ENCODE measurements around the gene JADE2.
"Not testable (repeated sequence)": the region's sequence is repeated elsewhere in the genome, so short reads cannot be mapped to it uniquely, and the experiment has no call there.

JADE2 gene

GRCh38 chr5:134579284-134579771 lies 53.9 kb downstream of the JADE2 start:
- DNase-seq (ENCODE audit: extremely low spot score, insufficient read length, low read depth): no peak
- FAIRE-seq: no peak

- no peak for FAIRE-seq
These were observed 54.6 kb downstream of the JADE2 start for GRCh38 chr5:134580001-134580460.

GRCh38 chr5:134581241-134581981 lies 55.9 kb downstream of the JADE2 start:
- FAIRE-seq (no peak), DNase-seq (ENCODE audit: extremely low spot score, insufficient read length, low read depth) (no peak)

More at GRCh38 chr5:134580001-134580460, 54.6 kb downstream of the JADE2 start:
- DNase-seq (ENCODE audit: extremely low spot score, insufficient read length, low read depth): no peak

GRCh38 chr5:134582281-134582680 lies 56.8 kb downstream of the JADE2 start:
- DNase-seq (ENCODE audit: extremely low spot score, insufficient read length, low read depth): no peak
- no peak for FAIRE-seq

- FAIRE-seq: no peak
- DNase-seq (ENCODE audit: extremely low spot score, insufficient read length, low read depth): no peak
These were observed 57.5 kb downstream of the JADE2 start for GRCh38 chr5:134582941-134583340.

- DNase-seq (ENCODE audit: extremely low spot score, insufficient read length, low read depth): no peak
- no peak for FAIRE-seq
These were observed 58.3 kb downstream of the JADE2 start for GRCh38 chr5:134583766-134584165.

- no peak for FAIRE-seq
- no peak for DNase-seq (ENCODE audit: extremely low spot score, insufficient read length, low read depth)
These were observed 59.2 kb downstream of the JADE2 start for GRCh38 chr5:134584662-134585061.

GRCh38 chr5:134585966-134586365 lies 60.5 kb downstream of the JADE2 start:
- no peak for FAIRE-seq
- DNase-seq (ENCODE audit: extremely low spot score, insufficient read length, low read depth): no peak

- peak; percentile 64 for FAIRE-seq
- DNase-seq (ENCODE audit: extremely low spot score, insufficient read length, low read depth): peak; percentile 51
These were observed 61.5 kb downstream of the JADE2 start for GRCh38 chr5:134586866-134587524.

- no peak for FAIRE-seq
- DNase-seq (ENCODE audit: extremely low spot score, insufficient read length, low read depth): no peak
These were observed 65.7 kb downstream of the JADE2 start for GRCh38 chr5:134590992-134591659.

GRCh38 chr5:134592141-134592746 lies 66.8 kb downstream of the JADE2 start:
- DNase-seq (ENCODE audit: extremely low spot score, insufficient read length, low read depth): no peak

GRCh38 chr5:134594336-134594735 lies 68.9 kb downstream of the JADE2 start:
- DNase-seq (ENCODE audit: extremely low spot score, insufficient read length, low read depth) (no peak), FAIRE-seq (no peak)

More at GRCh38 chr5:134592141-134592746, 66.8 kb downstream of the JADE2 start:
- FAIRE-seq: peak; percentile 46

GRCh38 chr5:134594797-134595457 lies 69.5 kb downstream of the JADE2 start:
- DNase-seq (ENCODE audit: extremely low spot score, insufficient read length, low read depth) (no peak), FAIRE-seq (peak; percentile 77)

GRCh38 chr5:134595458-134595838 lies 70.0 kb downstream of the JADE2 start:
- no peak for FAIRE-seq
- DNase-seq (ENCODE audit: extremely low spot score, insufficient read length, low read depth): no peak

GRCh38 chr5:134599820-134600219 lies 74.3 kb downstream of the JADE2 start:
- not testable (repeated sequence) for FAIRE-seq; DNase-seq (ENCODE audit: extremely low spot score, insufficient read length, low read depth)

- DNase-seq (ENCODE audit: extremely low spot score, insufficient read length, low read depth) (no peak), FAIRE-seq (no peak)
These were observed 75.1 kb downstream of the JADE2 start for GRCh38 chr5:134600600-134600999.

- DNase-seq (ENCODE audit: extremely low spot score, insufficient read length, low read depth): no peak
- FAIRE-seq: peak; percentile 62
These were observed 77.6 kb downstream of the JADE2 start for GRCh38 chr5:134603059-134603458.

- FAIRE-seq: peak; percentile 74
- DNase-seq (ENCODE audit: extremely low spot score, insufficient read length, low read depth): no peak
These were observed 79.4 kb downstream of the JADE2 start for GRCh38 chr5:134604908-134605307.

GRCh38 chr5:134606726-134607125 lies 81.3 kb downstream of the JADE2 start:
- DNase-seq (ENCODE audit: extremely low spot score, insufficient read length, low read depth) (no peak), FAIRE-seq (no peak)

GRCh38 chr5:134608555-134608954 lies 83.1 kb downstream of the JADE2 start:
- FAIRE-seq (peak; percentile 79), DNase-seq (ENCODE audit: extremely low spot score, insufficient read length, low read depth) (no peak)

Data from GM18507 (cell line).